ENCODE results near the gene INPPL1.

INPPL1 gene

DNA sequence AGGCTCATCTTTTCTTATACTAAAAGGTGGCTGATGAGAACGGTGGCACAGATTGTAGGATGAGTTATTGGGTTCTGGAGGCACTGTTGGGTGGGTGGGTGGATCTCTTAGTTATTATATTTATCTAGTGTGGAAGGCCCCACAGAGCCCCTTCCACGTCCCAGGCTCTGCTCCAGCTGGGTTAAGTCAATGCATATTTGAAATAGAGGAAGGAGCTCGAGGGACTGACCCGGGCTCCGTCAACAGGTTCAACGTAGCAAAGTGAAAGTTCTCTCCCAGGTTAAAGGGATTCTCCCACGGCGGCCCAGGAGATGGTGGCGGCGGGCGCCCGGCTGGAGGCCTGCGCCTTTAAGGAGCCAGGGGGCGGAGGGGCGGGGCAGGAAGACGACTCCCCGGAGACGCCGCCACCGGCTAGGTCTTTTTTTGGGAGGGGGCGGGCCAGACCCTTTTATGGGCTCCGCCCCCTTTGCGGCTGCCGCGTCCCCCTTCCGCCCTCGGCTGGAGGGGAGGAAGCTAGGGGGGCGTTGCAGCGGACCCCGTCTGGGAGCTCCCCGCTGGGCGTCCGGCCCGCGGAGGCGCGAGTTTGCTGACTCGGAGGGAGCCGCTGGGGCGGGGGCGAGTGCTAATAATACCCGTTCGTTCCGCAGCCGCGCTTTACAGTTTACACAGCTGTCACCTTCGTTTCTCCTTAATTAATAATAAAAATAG lies 1.5 kb upstream of the INPPL1 start:
- peak; percentile 88 for DNase-seq (ENCODE audit: extremely low spot score)
- ChIA-PET CTCF (interaction anchor here (0.6 to 1.9 kb wide), 2 partner anchors 13 to 34 kb away, joined by 4 to 7 read pairs; no protein-coding TSS in a partner anchor), POLR2A (interaction anchor here (0.9 to 6.4 kb wide), 7 partner anchors 14 to 240 kb away, joined by 3 to 45 read pairs (median 3); no protein-coding TSS in a partner anchor)
- no peak for TF ChIP-seq ZNF384 (IDR thresholded peaks at IDR 0.05)
- no peak; the same call in 1 of the 2 replicates for TF ChIP-seq FOXM1 (IDR thresholded peaks at IDR 0.05; ENCODE audit: borderline replicate concordance)
- no peak for TF ChIP-seq FOXA1 (IDR thresholded peaks at IDR 0.05)
- no peak for TF ChIP-seq LEF1 (IDR thresholded peaks at IDR 0.05; ENCODE audit: borderline replicate concordance)
- TF ChIP-seq SUZ12 (IDR thresholded peaks at IDR 0.05): no peak
- TF ChIP-seq ELF4 (IDR thresholded peaks at IDR 0.05): no peak
- TF ChIP-seq, protein P1, sequence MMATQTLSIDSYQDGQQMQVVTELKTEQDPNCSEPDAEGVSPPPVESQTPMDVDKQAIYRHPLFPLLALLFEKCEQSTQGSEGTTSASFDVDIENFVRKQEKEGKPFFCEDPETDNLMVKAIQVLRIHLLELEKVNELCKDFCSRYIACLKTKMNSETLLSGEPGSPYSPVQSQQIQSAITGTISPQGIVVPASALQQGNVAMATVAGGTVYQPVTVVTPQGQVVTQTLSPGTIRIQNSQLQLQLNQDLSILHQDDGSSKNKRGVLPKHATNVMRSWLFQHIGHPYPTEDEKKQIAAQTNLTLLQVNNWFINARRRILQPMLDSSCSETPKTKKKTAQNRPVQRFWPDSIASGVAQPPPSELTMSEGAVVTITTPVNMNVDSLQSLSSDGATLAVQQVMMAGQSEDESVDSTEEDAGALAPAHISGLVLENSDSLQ (IDR thresholded peaks at IDR 0.05): no peak
- no peak for TF ChIP-seq FOXK2 (IDR thresholded peaks at IDR 0.05)
- TF ChIP-seq NFRKB (IDR thresholded peaks at IDR 0.05): no peak
- TF ChIP-seq CTBP1 (IDR thresholded peaks at IDR 0.05; ENCODE audit: borderline replicate concordance): no peak
- no peak for TF ChIP-seq SP1 (IDR thresholded peaks at IDR 0.05)
- TF ChIP-seq HDGF (IDR thresholded peaks at IDR 0.05; ENCODE audit: borderline replicate concordance): no peak

DNA sequence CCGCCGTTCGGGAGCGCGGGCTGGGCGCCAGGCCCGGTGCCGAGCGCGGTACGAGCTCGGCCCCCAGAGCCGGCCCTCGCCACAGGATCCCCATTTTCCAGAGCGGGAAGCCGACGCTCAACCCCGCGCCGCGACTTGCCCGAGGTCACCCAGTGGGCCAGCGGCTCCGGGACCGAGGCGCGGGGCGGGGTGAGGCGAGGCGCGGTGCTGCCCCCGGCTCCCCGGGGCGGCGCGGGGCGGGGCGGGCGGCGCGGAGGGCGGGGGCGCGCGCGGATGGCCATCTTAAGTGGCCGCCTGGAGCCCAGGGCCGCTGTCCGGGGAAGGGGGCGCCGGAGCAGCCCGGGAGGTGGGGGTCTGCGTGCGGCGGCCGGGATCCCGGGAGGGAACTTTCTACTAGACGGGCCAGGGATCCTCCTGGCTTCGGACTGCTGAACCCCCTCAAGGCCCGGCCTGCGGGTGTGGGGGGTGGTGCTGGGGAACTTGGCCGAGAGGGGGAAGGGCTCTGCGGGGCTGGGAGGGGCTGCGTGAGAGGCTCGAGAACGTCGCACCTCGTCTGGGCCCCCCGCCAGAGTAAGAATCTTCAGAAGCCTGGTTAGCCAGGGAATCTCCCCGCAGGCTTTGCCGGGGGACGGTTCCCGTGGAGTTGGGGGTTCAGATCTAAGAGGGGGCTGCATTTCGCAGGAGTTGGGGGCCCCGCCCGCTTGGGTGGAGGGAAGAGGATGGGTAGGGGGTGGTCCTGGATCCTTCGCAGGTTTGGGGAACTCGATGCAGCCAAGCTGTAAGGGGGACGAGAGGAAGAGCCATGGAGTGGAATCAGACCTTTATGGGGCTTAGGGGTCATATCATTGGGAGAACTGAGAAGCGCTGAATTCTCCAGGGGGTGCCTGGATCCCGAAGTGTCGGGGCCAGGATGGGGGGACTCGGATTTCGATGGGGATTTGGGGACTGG lies 678 bp upstream of the INPPL1 start:
- ChIA-PET CTCF (interaction anchor here (0.6 to 1.9 kb wide), 2 partner anchors 12 to 35 kb away, joined by 4 to 7 read pairs; no protein-coding TSS in a partner anchor), POLR2A (interaction anchor here (0.9 to 6.4 kb wide), 7 partner anchors 13 to 241 kb away, joined by 3 to 45 read pairs (median 3); no protein-coding TSS in a partner anchor)
- TF ChIP-seq ELF4 (IDR thresholded peaks at IDR 0.05) (no peak), L3MBTL2 (conservative IDR thresholded peaks at IDR 0.05) (peak; percentile 40), HDGF (IDR thresholded peaks at IDR 0.05; ENCODE audit: borderline replicate concordance) (no peak)
- TF ChIP-seq, protein P1 (IDR thresholded peaks at IDR 0.05): peak; percentile 34; the same call in 1 of the 2 replicates
- DNase-seq (ENCODE audit: extremely low spot score): peak; percentile 66

DNA sequence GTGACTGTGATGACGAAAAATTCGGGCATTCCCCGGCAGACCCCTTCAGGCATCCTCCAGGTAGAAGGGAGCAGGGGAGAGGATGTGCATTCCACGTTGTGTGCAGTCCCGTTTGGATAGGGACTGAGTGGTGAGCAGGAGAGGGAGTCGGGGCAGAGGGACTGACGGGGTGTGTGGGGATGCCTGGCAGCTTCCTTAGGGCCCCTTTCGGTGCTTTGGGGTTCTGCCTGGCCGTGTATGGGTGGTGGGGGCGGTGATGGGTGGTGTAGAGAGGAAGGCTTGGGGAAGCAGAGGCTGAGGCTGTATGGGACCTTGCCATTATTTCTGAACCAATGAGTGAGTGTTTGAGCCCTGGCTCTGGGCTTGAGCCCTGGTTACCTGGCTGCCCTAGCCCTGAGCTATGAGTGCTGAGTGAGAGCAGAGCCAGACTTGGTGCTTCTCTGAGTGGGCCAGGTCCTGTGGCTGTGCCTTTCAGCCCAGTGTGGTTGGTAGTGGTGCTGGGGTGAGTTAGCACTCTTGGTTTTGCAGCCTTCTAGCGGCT lies 914 bp downstream of the INPPL1 start:
- no peak for DNase-seq (ENCODE audit: extremely low spot score)
- TF ChIP-seq HDGF (IDR thresholded peaks at IDR 0.05; ENCODE audit: borderline replicate concordance): no peak
- TF ChIP-seq L3MBTL2 (conservative IDR thresholded peaks at IDR 0.05): no peak
- TF ChIP-seq, protein P1 (IDR thresholded peaks at IDR 0.05): no peak
- POLR2A ChIA-PET: interaction anchor here (2.6 to 6.4 kb wide), 2 partner anchors 11 to 35 kb away, joined by 11 to 45 read pairs; no protein-coding TSS in a partner anchor
- CTCF ChIA-PET: interaction anchor here (1.6 kb wide), 1 partner anchor 13 kb away, joined by 5 read pairs; no protein-coding TSS in a partner anchor

DNA sequence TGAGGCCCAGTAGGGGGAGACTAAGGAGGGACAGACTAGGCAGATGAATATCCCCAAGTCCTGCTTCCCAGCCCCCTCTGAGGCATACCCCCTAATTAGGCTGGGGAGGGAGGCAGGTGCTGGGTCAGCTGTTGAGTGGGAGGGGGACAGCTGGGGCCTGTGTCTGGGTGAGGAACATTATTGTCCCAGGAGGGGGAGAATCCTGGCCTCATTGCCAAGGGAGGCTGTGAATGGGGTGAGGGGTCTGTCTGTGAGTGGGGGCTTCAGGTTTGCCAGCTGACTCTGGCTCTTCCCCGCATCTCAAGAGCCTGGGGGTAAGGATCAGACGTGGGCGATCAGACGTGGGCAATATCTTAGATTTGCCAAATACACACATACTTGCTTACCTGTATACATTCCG lies 2.1 kb downstream of the INPPL1 start:
- CTCF ChIA-PET: no interaction called here
- no peak for TF ChIP-seq FOXK2 (IDR thresholded peaks at IDR 0.05)
- no peak for TF ChIP-seq FOXM1 (IDR thresholded peaks at IDR 0.05; ENCODE audit: borderline replicate concordance)
- no peak for TF ChIP-seq ZNF384 (IDR thresholded peaks at IDR 0.05)
- TF ChIP-seq L3MBTL2 (conservative IDR thresholded peaks at IDR 0.05): no peak
- TF ChIP-seq TARDBP (IDR thresholded peaks at IDR 0.05): no peak
- TF ChIP-seq HDGF (IDR thresholded peaks at IDR 0.05; ENCODE audit: borderline replicate concordance): no peak
- TF ChIP-seq BHLHE40 (IDR thresholded peaks at IDR 0.05; ENCODE audit: borderline replicate concordance): no peak
- TF ChIP-seq FOXA1 (IDR thresholded peaks at IDR 0.05): no peak
- no peak for TF ChIP-seq ARNT (IDR thresholded peaks at IDR 0.05)
- TF ChIP-seq, protein P1 (IDR thresholded peaks at IDR 0.05): no peak
- TF ChIP-seq SUZ12 (IDR thresholded peaks at IDR 0.05): no peak
- TF ChIP-seq ELF4 (IDR thresholded peaks at IDR 0.05): no peak
- TF ChIP-seq SP1 (IDR thresholded peaks at IDR 0.05): no peak
- TF ChIP-seq LEF1 (IDR thresholded peaks at IDR 0.05; ENCODE audit: borderline replicate concordance): no peak
- no peak for TF ChIP-seq NFRKB (IDR thresholded peaks at IDR 0.05)
- no peak for TF ChIP-seq CTBP1 (IDR thresholded peaks at IDR 0.05; ENCODE audit: borderline replicate concordance)
- POLR2A ChIA-PET: interaction anchor here (6.4 kb wide), 1 partner anchor 10 kb away, joined by 45 read pairs; no protein-coding TSS in a partner anchor
- no peak for DNase-seq (ENCODE audit: extremely low spot score)

Data from HEK293T (cell line).